Measurements from ENCODE around the gene RIN3.

RIN3 gene

DNA sequence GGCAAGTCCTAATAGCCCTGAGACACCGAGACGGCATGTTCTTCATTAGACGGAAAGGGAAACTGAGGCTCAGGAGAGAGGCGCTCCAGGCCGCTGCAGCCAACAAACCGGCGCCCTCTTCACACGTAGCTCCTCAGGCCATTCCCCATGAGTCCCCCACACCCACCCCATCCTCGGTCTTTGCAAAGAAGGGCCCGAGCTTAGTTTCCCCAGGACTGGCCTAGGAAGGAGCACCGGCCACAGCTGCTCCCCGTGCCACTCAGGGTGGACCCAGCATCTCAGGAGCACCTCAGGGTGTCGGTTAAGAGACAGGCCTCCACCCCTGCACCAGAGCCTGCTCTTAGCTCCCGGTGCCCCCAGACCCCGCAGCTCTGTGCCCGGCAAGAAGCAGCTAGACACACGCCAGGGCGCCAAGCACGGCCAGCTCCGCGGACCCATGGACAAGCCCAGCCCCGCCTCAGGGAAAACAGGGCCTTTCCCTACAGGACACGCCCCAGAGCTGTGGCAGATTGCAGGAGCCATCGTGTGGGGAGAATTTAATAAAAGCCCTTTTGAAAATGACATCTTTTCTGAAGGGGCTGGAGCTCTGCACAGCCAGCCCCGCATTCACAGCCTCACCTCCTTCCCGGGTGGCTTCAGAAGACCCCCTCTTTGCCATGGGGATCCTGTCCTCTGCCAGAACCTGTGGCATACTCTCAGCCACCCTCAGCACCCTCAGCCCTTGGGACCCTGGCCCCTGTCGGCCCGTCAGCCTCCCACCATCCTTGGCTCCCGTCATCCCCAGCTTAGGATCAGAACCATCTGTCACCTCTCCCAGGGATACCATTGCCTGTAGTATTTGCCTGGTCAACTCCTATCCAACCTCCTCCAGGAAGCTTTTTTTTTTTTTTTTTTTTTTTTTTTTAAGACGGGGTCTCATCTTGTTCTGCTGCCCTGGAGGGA lies 175.1 kb downstream of the RIN3 start:
- in situ Hi-C loops (cut with HindIII; ENCODE audit: low sequenced_read_pairs): no loop called here
- H3K4me3 ChIP-seq (ENCODE audit: low read depth, low read length): no peak overlapping the region
- no peak for DNase-seq (ENCODE audit: low read depth)
- TF ChIP-seq, protein P1, sequence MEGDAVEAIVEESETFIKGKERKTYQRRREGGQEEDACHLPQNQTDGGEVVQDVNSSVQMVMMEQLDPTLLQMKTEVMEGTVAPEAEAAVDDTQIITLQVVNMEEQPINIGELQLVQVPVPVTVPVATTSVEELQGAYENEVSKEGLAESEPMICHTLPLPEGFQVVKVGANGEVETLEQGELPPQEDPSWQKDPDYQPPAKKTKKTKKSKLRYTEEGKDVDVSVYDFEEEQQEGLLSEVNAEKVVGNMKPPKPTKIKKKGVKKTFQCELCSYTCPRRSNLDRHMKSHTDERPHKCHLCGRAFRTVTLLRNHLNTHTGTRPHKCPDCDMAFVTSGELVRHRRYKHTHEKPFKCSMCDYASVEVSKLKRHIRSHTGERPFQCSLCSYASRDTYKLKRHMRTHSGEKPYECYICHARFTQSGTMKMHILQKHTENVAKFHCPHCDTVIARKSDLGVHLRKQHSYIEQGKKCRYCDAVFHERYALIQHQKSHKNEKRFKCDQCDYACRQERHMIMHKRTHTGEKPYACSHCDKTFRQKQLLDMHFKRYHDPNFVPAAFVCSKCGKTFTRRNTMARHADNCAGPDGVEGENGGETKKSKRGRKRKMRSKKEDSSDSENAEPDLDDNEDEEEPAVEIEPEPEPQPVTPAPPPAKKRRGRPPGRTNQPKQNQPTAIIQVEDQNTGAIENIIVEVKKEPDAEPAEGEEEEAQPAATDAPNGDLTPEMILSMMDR (IDR thresholded peaks at IDR 0.05; ENCODE audit: low read depth, low read length, missing control alignments): no peak

GRCh38 chr14:92690171-92691011 lies 176.8 kb downstream of the RIN3 start:
- no peak overlapping the region for H3K4me3 ChIP-seq (ENCODE audit: low read depth, low read length)
- peak; percentile 32 for DNase-seq (ENCODE audit: low read depth)
- in situ Hi-C loops (cut with HindIII; ENCODE audit: low sequenced_read_pairs): no loop called here
- TF ChIP-seq, protein P1 (IDR thresholded peaks at IDR 0.05; ENCODE audit: low read depth, low read length, missing control alignments): peak; percentile 60

- TF ChIP-seq, protein P1 (IDR thresholded peaks at IDR 0.05; ENCODE audit: low read depth, low read length, missing control alignments): no peak
- no peak for DNase-seq (ENCODE audit: low read depth)
- H3K4me3 ChIP-seq (ENCODE audit: low read depth, low read length): no peak overlapping the region
- in situ Hi-C loops (cut with HindIII; ENCODE audit: low sequenced_read_pairs): no loop called here
Observed at GRCh38 chr14:92692822-92693226, 179.2 kb downstream of the RIN3 start.

- no peak for DNase-seq (ENCODE audit: low read depth)
- in situ Hi-C loops (cut with HindIII; ENCODE audit: low sequenced_read_pairs): no loop called here
- TF ChIP-seq, protein P1 (IDR thresholded peaks at IDR 0.05; ENCODE audit: low read depth, low read length, missing control alignments): no peak
- no peak overlapping the region for H3K4me3 ChIP-seq (ENCODE audit: low read depth, low read length)
Observed at GRCh38 chr14:92693998-92694795, 180.6 kb downstream of the RIN3 start.

DNA sequence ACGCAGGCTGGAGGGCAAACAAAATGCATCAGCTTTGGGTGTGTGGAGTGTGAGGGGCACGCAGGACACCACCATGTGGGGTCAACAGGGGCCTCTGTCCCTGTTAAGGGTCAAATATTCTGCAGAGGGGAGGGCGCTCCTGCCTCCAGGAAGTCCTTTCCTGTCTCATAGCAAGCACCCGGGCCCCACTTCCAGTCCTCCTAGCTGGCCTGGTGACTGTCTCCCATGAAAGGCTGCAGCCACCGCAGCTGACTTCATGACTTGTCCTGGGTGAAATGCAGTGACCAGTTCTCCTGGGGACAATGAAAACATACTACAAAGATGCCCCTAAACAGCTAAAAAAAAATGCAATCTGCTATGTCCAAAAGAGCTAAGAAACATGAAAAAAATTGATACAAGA lies 181.2 kb downstream of the RIN3 start:
- in situ Hi-C loops (cut with HindIII; ENCODE audit: low sequenced_read_pairs): no loop called here
- no peak overlapping the region for H3K4me3 ChIP-seq (ENCODE audit: low read depth, low read length)
- TF ChIP-seq, protein P1 (IDR thresholded peaks at IDR 0.05; ENCODE audit: low read depth, low read length, missing control alignments): no peak
- DNase-seq (ENCODE audit: low read depth): no peak

DNA sequence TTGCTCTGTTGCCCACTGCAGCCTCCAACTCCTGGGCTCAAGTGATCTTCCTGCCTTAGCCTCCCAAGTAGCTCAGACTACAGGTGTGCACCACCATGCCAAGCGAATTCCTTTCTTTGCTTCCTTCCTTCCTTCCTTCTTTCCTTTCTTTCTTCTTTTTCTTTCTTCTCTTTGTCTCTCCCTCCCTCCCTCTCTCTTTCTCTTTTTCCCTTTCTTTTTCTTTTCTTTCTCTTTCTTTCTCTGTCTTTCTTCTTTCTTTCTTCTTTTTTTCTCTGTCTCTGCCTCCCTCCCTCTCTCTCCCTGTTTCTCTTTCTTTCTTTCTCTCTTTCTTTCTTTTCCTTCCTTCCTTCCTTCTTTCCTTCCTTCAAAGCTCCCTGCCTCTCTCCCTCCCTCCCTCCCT lies 182.0 kb downstream of the RIN3 start:
- in situ Hi-C loops (cut with HindIII; ENCODE audit: low sequenced_read_pairs): no loop called here
- DNase-seq (ENCODE audit: low read depth): no peak
- no peak overlapping the region for H3K4me3 ChIP-seq (ENCODE audit: low read depth, low read length)
- TF ChIP-seq, protein P1 (IDR thresholded peaks at IDR 0.05; ENCODE audit: low read depth, low read length, missing control alignments): no peak

Data from astrocyte of the cerebellum (primary cell).